GM10266 (cell line): ENCODE results near the gene GAA.

ENCODE experiments used
- DNase-seq: peaks from one replicate; pipeline ENCODE4 v3.0.0; 2012; ENCODE audit errors: extremely low spot score
- TF ChIP-seq, protein P1 (sequence below): IDR thresholded peaks from 2 replicates; pipeline ENCODE4 v1.5.1; 2012; ENCODE audit warnings: mild to moderate bottlenecking, low read depth; ENCODE audit not compliant: control insufficient read depth, insufficient read depth; ENCODE audit errors: missing control alignments

The GAA gene

DNA sequence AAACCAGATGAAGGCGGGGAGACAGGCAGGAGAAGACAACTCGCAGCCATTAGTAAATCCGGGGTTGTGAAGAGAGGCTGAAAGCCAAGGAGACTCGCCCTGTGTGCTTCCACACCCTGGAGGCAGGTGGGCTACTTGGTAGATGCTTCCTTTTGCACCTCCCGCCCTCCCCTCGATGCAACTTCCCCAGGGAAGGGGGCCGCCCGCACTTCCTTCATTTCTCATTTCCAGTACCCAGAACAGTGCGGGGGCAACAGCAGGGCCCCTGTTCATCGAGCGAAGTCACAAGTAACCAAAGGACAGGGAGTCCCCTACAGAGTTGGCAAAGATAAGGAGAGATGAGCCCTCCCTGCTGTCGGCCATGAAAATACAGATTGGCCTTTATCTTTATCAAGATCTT, 40.0 kb upstream of the GAA start:
- no peak for DNase-seq
- TF ChIP-seq, protein P1, sequence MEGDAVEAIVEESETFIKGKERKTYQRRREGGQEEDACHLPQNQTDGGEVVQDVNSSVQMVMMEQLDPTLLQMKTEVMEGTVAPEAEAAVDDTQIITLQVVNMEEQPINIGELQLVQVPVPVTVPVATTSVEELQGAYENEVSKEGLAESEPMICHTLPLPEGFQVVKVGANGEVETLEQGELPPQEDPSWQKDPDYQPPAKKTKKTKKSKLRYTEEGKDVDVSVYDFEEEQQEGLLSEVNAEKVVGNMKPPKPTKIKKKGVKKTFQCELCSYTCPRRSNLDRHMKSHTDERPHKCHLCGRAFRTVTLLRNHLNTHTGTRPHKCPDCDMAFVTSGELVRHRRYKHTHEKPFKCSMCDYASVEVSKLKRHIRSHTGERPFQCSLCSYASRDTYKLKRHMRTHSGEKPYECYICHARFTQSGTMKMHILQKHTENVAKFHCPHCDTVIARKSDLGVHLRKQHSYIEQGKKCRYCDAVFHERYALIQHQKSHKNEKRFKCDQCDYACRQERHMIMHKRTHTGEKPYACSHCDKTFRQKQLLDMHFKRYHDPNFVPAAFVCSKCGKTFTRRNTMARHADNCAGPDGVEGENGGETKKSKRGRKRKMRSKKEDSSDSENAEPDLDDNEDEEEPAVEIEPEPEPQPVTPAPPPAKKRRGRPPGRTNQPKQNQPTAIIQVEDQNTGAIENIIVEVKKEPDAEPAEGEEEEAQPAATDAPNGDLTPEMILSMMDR, result no peak

DNA sequence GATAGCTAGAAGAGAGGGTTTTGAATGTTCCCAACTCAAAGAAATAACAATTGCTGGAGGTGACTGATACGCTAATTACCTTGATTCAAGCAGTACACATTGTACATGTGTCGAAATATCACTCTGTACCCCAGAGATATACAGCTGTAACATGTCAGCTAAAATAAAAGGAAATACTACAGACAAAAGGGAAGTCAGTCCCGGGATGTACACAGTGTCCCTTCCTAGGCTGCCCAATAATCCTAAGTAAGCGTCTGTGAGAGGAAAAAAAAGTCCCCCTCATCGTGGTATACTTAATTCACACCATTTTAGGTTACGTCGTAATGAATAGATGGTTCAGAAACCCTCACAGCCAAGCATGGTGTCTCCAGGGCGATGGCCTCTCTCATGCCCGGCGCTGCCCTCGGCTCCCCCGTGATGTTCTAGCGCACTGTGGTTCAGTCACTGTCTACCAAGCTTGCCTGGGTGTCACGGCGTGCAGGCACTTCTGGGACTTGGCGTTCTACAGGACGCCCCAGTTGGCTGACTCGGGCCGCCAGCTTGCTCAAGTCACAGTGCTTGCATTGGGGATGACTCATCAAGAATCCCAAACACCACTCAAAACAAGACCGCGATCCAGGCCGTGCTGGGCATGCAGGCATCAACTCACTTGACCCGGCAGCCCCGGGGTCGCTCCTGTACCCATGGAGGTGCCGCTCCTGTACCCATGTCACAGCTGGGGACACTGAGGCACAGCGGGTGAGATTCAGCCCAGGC, 37.4 kb upstream of the GAA start:
- no peak for DNase-seq
- TF ChIP-seq, protein P1, result no peak

DNA sequence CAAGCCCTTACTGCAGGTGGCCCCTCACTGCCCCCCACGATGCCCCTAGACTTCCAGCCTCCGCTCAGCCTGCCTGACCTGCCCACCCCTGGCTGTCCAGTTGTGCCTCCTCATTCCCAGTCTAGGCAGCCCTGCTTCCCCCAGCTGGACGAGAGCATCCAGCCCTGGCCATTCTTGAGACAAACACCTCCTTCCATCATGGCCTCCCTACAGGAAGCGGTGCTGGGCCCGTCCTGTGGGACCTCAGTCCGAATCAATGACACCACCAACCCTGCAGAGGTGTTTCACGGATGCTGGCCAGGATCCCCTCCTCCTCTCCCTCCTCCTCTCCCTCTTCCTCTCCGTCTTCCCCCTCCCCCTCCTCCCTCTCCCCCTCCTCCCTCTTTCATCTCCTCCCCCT, 36.7 kb upstream of the GAA start:
- TF ChIP-seq, protein P1, result no peak

DNA sequence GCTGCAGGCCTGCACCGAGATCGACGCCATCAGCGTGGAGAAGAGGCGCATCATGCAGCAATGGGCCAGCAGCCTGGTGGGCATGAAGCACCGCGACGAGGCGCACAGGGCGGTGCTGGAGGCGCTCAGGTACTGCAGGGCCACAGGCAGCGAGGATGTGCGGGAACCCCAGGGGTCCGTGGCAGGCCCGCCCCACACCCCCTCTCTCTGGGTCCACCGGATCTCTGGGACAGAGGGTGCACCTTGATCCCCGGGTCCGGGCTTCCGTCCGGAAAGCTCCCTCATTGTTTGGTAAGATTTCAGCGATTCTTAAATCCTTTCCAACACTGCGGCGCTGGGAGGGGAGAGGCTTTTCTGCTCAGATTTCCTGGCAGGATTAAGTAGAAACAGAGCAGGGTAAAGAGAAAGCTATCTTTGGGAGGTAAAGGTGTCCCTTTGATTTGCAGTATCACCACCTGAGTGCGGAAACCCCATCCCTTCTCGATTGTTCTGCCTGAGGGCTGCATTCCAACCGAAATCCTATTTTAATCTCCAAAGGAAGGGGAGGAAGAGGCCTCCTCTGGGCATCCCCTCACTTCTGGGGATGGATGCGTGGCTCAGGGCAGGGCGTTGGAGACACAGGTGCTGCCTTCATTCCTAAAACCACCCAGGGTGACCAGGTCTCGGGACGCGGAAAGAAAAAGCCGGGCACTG, 35.8 kb upstream of the GAA start:
- DNase-seq, result no peak

More for the DNA sequence above, 36.7 kb upstream of the GAA start:
- DNase-seq, result no peak

DNA sequence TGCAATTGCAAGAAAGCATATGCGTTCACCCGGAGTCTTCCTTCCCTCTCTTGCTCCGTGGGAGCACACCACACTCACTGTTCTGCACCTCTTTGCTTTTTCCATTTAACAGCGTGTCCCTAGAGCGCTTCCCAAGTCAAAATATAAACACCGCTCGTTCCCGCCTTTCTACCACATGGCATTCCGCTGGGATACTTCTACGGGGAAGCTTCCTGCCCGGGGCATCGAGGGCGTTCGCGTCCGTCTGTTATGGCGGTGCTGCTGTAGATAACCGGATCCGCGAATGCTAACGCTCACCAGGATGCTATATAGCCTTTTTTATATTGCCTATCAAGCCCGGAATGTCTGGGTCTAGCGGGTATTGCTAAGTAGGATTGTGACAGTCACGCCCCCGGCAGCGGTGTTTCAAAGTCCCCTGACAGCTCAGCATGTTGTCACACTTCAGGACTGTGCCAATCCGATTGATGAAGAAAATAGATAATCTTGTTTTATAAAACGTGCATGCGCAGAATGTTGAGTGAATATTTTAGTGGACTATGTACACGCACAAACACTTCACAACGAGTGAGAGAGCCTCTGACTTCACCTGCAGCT, 33.9 kb upstream of the GAA start:
- no peak for DNase-seq
- TF ChIP-seq, protein P1, result no peak

More for the DNA sequence above, 35.8 kb upstream of the GAA start:
- TF ChIP-seq, protein P1, result no peak

DNA sequence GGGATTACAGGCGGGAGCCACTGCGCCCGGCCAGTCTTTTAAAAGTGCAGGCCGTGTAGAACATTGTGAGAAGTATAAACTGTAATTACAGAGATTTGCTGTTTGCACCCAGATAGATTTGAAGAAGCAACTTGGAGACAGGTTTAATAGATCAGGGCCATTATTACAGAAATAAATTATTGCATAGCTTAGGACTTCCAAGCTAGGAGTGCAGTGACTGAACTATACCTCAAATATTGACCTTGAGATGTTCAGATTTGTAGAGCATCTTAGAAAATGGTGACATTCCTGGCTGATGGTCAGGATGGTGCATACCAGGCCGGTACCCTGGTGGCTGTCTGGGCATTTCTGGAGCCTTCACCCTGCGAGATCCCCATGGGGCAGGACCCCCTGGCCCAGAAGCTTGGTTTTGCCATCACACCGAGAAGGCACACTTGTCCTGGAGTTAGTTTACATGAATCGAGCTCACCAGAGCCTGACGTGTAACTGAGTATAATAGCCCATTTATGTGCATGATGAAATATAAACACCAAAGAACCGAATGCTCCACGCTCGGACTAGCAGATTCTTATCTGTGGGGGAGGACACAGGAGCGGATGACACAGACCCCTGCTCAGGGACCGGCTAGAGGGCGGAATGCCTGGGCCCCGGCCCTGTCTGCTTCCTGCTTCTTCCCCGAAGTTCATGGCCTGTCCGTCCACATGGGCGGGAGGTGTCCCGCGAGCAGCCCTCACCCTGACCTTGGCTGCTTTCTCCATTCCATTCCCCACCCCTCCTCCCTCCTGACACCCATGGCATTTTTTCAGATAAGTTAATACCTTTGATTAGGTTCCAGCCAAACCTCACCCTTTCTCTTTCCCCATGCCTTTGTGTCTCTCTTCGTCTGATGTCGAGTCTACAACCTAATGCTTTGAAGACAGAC, 32.8 kb upstream of the GAA start:
- TF ChIP-seq, protein P1, result no peak
- no peak for DNase-seq
